Neuronal stem cell (in vitro differentiated cells): ENCODE measurements around the gene DNM1.

Experiments used
- DNase-seq: peaks from one replicate; pipeline ENCODE4 v3.0.0-alpha.2; 2013; ENCODE audit warnings: low spot score
- H2AFZ ChIP-seq: one replicate; pipeline ENCODE4 v1.6.1; 2013; ENCODE audit warnings: mild to moderate bottlenecking, low read length, inconsistent platforms
- H2AK5ac ChIP-seq: 2 replicates; pipeline ENCODE4 v1.6.1; 2013; ENCODE audit warnings: low read depth, mild to moderate bottlenecking, inconsistent platforms, low read length, moderate library complexity, mixed read lengths
- H2BK120ac ChIP-seq: 2 replicates; pipeline ENCODE4 v1.6.1; 2013; ENCODE audit warnings: low read depth, mild to moderate bottlenecking, inconsistent platforms, low read length, moderate library complexity, mixed read lengths
- H2BK12ac ChIP-seq: one replicate; pipeline ENCODE4 v1.6.1; 2013; ENCODE audit warnings: low read length, inconsistent platforms
- H2BK15ac ChIP-seq: 2 replicates; pipeline ENCODE4 v1.6.1; 2013; ENCODE audit warnings: mild to moderate bottlenecking, low read length, inconsistent platforms, mixed read lengths
- H2BK5ac ChIP-seq: one replicate; pipeline ENCODE4 v1.6.1; 2013; ENCODE audit warnings: inconsistent platforms, mild to moderate bottlenecking, low read length, moderate library complexity
- H3K14ac ChIP-seq: one replicate; pipeline ENCODE4 v1.6.1; 2013; ENCODE audit warnings: low read length, inconsistent platforms
- H3K18ac ChIP-seq: 2 replicates; pipeline ENCODE4 v1.6.1; 2013; ENCODE audit warnings: low read length, inconsistent platforms
- H3K23ac ChIP-seq: 2 replicates; pipeline ENCODE4 v1.6.1; 2013; ENCODE audit warnings: low read depth, mild to moderate bottlenecking, mixed read lengths, low read length, inconsistent platforms; ENCODE audit not compliant: poor library complexity
- H3K27ac ChIP-seq: replicated peaks from 3 replicates; pipeline ENCODE4 v1.5.1; 2013; ENCODE audit warnings: low read length, inconsistent platforms
- H3K27me3 ChIP-seq, 3 experiments: 2 replicates each; pipeline ENCODE4 v1.6.1; 2013; ENCODE audit warnings: low read length in 3 of 3, mild to moderate bottlenecking in 2 of 3, inconsistent platforms in 1 of 3, low read depth in 1 of 3, mixed read lengths in 1 of 3, moderate library complexity in 1 of 3; ENCODE audit not compliant: control insufficient read depth in 3 of 3, insufficient read depth in 3 of 3
- H3K36me3 ChIP-seq, 2 donors: replicated peaks in 1 of 2; 2 replicates each; pipeline ENCODE4 v1.6.1; 2013; ENCODE audit warnings: low read length in 2 of 2; ENCODE audit not compliant: control insufficient read depth in 2 of 2, insufficient read depth in 2 of 2
- H3K4ac ChIP-seq: 2 replicates; pipeline ENCODE4 v1.6.1; 2013; ENCODE audit warnings: inconsistent platforms, mild to moderate bottlenecking, low read length, moderate library complexity
- H3K4me1 ChIP-seq, 2 donors: 1 replicate in 1 of 2; 2 replicates in 1 of 2; pipeline ENCODE4 v1.6.1; 2013; ENCODE audit warnings: low read length in 2 of 2, low read depth in 1 of 2; ENCODE audit not compliant: control insufficient read depth in 2 of 2, insufficient read depth in 1 of 2
- H3K4me2 ChIP-seq: one replicate; pipeline ENCODE4 v1.6.1; 2013; ENCODE audit warnings: mild to moderate bottlenecking, low read length, inconsistent platforms; ENCODE audit not compliant: insufficient read depth, poor library complexity, severe bottlenecking
- H3K4me3 ChIP-seq, 2 donors: 2 replicates each; pipeline ENCODE4 v1.5.1; 2013; ENCODE audit warnings: low read length in 2 of 2, mild to moderate bottlenecking in 2 of 2, inconsistent platforms in 1 of 2, moderate library complexity in 1 of 2
- H3K79me1 ChIP-seq: one replicate; pipeline ENCODE4 v1.6.1; 2013; ENCODE audit warnings: low read depth, mild to moderate bottlenecking, inconsistent platforms, low read length, moderate library complexity
- H3K9ac ChIP-seq: one replicate; pipeline ENCODE4 v1.6.1; 2013; ENCODE audit warnings: mild to moderate bottlenecking, low read depth, low read length, inconsistent platforms; ENCODE audit not compliant: poor library complexity
- H3K9me3 ChIP-seq, 2 donors: replicated peaks in 1 of 2; 2 replicates each; pipeline versions ENCODE3 to v1.6.1; 2013; ENCODE audit warnings: low read length in 2 of 2, mild to moderate bottlenecking in 2 of 2, inconsistent platforms in 1 of 2, low read depth in 1 of 2, mixed read lengths in 1 of 2, moderate library complexity in 1 of 2; ENCODE audit not compliant: control insufficient read depth in 2 of 2, insufficient read depth in 1 of 2
- H4K8ac ChIP-seq: one replicate; pipeline ENCODE4 v1.6.1; 2013; ENCODE audit warnings: low read depth, mild to moderate bottlenecking, inconsistent platforms, low read length, moderate library complexity
- H4K91ac ChIP-seq: one replicate; pipeline ENCODE4 v1.6.1; 2013; ENCODE audit warnings: low read length, low read depth, mild to moderate bottlenecking, inconsistent platforms; ENCODE audit not compliant: poor library complexity
- WGBS, 2 donors: extraction: QIAGEN DNeasy Blood & Tissue Kit; methylation state at CpG; one replicate each; pipeline ENCODE4 v1.1.7; 2013; ENCODE audit warnings: missing lambda C conversion rate in 2 of 2, mixed read lengths in 1 of 2; ENCODE audit not compliant: insufficient read length in 2 of 2, insufficient replicate concordance in 1 of 2; ENCODE audit errors: extremely low coverage in 2 of 2; 5-methylcytosine and 5-hydroxymethylcytosine counted together

The DNM1 gene

DNA sequence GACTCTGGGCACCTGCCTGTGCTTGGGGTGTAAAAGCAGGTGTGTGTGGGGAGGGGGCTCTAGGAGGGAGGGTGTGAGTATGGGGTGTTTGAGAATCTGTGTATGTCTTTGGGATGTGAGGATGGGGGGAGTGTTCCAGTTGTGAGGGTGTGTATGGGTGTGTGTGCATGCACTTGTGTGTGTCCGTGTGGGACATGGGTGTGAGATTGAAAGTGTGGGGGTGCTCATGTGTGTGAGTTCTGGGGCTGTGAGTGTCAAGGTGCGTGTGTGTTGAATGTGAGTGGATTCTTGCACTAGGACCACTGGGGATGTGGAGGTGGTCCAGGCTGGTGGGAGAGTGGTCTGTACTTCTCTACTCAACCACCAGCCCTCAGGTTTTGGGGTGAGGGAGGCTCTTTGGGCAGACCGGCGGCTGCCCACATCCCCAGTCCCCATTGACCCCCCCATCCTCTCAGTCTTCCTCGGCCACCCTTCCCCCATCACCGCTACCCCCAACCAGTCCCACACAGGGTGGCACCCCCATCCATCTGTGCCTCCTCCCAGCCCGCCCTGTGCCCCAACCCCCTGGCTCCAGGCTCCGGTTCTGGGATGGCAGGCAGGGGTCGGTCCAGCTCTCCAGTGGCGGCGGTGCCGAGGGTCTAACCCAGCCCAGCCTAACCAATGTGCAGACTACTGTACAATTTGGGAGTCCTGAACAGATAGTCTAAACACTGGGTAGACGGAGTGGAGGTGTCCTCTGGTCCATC, 41.1 kb downstream of the DNM1 start:
- Histone ChIP-seq H3K4me2 (no peak overlapping the region), H3K4me3 (peak overlapping the region in 1 of 2 donors; percentile 5), H3K27ac (no peak overlapping the region), H3K9me3 (peaks cover 0 to 1% of the 10 kb centered on the region in 2 donors), H2BK5ac (no peak overlapping the region), H3K18ac (peak overlapping the region; percentile 83), H3K23ac (peak overlapping the region; percentile 75), H4K8ac (no peak overlapping the region), H2AFZ (peak overlapping the region; percentile 67), H2BK120ac (no peak overlapping the region), H3K79me1 (no peaks in the 10 kb centered on the region), H2AK5ac (peak overlapping the region; percentile 60), H3K9ac (peak overlapping the region; percentile 63), H2BK15ac (no peak overlapping the region), H3K36me3 (peaks cover 28 to 32% of the 10 kb centered on the region in 2 donors), H2BK12ac (no peak overlapping the region), H3K4me1 (peaks cover 15 to 25% of the 10 kb centered on the region in 2 donors), H3K14ac (no peak overlapping the region), H4K91ac (no peak overlapping the region), H3K27me3 (no peaks in the 10 kb centered on the region), H3K4ac (no peak overlapping the region)
- no CpG with 5 or more reads among the region's 13 CpGs for WGBS, 2 donors
- DNase-seq = no peak

DNA sequence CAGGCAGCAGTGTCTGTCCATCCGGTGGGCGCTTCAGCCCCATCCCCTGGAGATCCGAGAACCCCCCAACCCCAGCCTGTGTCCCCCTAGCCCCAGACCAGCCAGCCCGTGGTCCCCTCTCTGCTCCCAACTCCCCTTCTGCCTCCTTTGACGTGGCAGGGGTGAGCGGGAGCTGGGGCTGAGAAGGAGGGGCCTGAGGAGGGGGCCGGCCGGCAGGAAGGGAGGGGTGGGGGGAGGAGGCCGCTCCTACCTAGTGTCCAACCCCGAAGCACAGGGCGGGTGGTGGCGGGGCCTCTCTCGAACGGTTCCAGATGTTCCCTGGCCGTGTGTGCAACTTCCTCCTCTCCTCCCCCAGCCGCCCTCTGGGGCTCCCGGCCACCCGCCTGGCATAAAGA, 41.7 kb downstream of the DNM1 start:
- H4K91ac ChIP-seq = no peak overlapping the region
- peaks cover 15 to 25% of the 10 kb centered on the region in 2 donors for H3K4me1 ChIP-seq
- no peak overlapping the region for H3K4ac ChIP-seq
- no peaks in the 10 kb centered on the region for H3K79me1 ChIP-seq
- no peak overlapping the region for H3K4me3 ChIP-seq
- no peak overlapping the region for H3K23ac ChIP-seq
- peak overlapping the region; percentile 60 for H2AK5ac ChIP-seq
- H3K4me2 ChIP-seq = no peak overlapping the region
- WGBS, 2 donors = no CpG with 5 or more reads among the region's 18 CpGs
- H2BK15ac ChIP-seq = no peak overlapping the region
- H3K36me3 ChIP-seq = peaks cover 27 to 28% of the 10 kb centered on the region in 2 donors
- H3K27me3 ChIP-seq = peaks cover 0 to 3% (median 0%) of the 10 kb centered on the region in 3 experiments
- peak overlapping the region; percentile 67 for H2AFZ ChIP-seq
- no peak overlapping the region for H4K8ac ChIP-seq
- H2BK5ac ChIP-seq = no peak overlapping the region
- no peak overlapping the region for H3K18ac ChIP-seq
- H3K27ac ChIP-seq = no peak overlapping the region
- H2BK120ac ChIP-seq = no peak overlapping the region
- H2BK12ac ChIP-seq = no peak overlapping the region
- H3K9ac ChIP-seq = no peak overlapping the region
- DNase-seq = no peak
- H3K9me3 ChIP-seq = peaks cover 0 to 1% of the 10 kb centered on the region in 2 donors
- no peak overlapping the region for H3K14ac ChIP-seq

DNA sequence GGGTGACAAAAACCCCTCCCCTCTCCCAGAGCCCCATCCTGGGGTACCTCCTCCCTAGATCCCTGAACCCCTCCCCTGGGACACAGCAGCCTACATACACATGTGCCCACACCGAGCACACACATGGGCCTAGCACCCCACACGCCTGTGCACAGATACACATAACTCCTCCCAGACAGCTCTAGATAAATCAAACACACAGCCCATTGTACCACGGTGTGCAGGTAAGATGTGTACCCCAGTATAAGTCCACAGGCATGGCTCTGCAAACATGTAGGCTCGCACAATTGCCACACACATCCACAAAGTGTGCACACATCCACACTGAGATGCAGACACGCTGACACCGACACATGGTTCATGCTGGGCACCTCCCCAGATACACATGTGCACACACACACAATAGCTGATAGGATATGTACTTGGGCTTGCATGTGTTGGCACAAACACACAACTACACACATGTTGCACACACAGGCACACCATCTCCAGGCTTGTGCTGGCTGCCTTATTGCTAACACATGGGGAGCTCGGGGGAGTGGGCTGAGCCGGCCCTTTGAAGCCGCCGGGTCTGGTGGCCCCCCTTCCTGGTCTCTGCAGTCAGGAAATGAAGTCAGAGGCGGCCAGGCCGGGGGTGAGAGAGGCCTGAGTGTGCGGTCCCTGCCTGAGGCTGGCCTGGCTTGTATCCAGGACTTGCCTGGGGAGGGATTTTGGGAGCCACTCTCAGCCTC, 42.4 kb downstream of the DNM1 start:
- no peak overlapping the region for H3K27ac ChIP-seq
- WGBS, 2 donors = no CpG with 5 or more reads among the region's 13 CpGs
- peak overlapping the region; percentile 72 for H2AFZ ChIP-seq
- peaks cover 0 to 3% (median 0%) of the 10 kb centered on the region in 3 experiments for H3K27me3 ChIP-seq
- H3K4me1 ChIP-seq = peaks cover 17 to 25% of the 10 kb centered on the region in 2 donors
- H3K36me3 ChIP-seq = peaks cover 23 to 25% of the 10 kb centered on the region in 2 donors
- no peak overlapping the region for H3K23ac ChIP-seq
- H3K14ac ChIP-seq = no peak overlapping the region
- H3K9ac ChIP-seq = no peak overlapping the region
- H2AK5ac ChIP-seq = no peak overlapping the region
- peak overlapping the region in 1 of 2 donors; percentile 16 for H3K4me3 ChIP-seq
- no peak overlapping the region for H3K4me2 ChIP-seq
- H2BK12ac ChIP-seq = no peak overlapping the region
- no peak overlapping the region for H3K4ac ChIP-seq
- peaks cover 0 to 1% of the 10 kb centered on the region in 2 donors for H3K9me3 ChIP-seq
- no peak overlapping the region for H3K18ac ChIP-seq
- H4K8ac ChIP-seq = no peak overlapping the region
- H2BK120ac ChIP-seq = no peak overlapping the region
- no peaks in the 10 kb centered on the region for H3K79me1 ChIP-seq
- DNase-seq = no peak
- no peak overlapping the region for H2BK5ac ChIP-seq
- H4K91ac ChIP-seq = no peak overlapping the region
- no peak overlapping the region for H2BK15ac ChIP-seq

DNA sequence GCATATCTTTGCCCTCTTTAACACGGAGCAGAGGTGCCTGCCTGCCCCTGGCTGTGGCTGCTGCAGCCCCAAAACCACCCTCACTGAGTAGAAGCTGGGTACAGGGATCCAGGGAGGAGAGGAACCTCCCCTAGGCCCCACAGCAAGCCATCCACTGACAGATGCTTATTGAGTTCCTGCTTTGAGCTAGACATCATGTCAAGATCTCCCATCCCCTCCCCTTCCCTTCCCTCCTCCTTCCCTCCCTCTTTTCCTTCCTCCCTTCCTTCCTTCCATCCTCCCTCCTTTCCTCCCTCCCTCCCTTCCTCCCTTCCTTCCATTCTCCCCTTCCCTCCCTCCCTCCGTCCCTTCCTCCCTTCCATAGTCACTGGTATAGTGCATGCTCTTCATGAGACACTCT, 43.3 kb downstream of the DNM1 start:
- no peak overlapping the region for H3K27ac ChIP-seq
- no peak overlapping the region for H4K91ac ChIP-seq
- H2AFZ ChIP-seq = peak overlapping the region; percentile 72
- H3K27me3 ChIP-seq = peaks cover 0 to 3% (median 0%) of the 10 kb centered on the region in 3 experiments
- H3K18ac ChIP-seq = no peak overlapping the region
- H3K23ac ChIP-seq = no peak overlapping the region
- DNase-seq = no peak
- H3K4ac ChIP-seq = no peak overlapping the region
- no peak overlapping the region for H3K4me3 ChIP-seq
- H3K36me3 ChIP-seq = peaks cover 19 to 21% of the 10 kb centered on the region in 2 donors
- H2AK5ac ChIP-seq = peak overlapping the region; percentile 93
- peaks cover 0 to 1% of the 10 kb centered on the region in 2 donors for H3K9me3 ChIP-seq
- peaks cover 24 to 25% of the 10 kb centered on the region in 2 donors for H3K4me1 ChIP-seq
- no peak overlapping the region for H2BK120ac ChIP-seq
- H3K14ac ChIP-seq = no peak overlapping the region
- H3K79me1 ChIP-seq = no peaks in the 10 kb centered on the region
- no peak overlapping the region for H3K9ac ChIP-seq
- WGBS, 2 donors = no CpG with 5 or more reads among the region's 2 CpGs
- no peak overlapping the region for H3K4me2 ChIP-seq
- H2BK5ac ChIP-seq = no peak overlapping the region
- no peak overlapping the region for H4K8ac ChIP-seq
- H2BK12ac ChIP-seq = no peak overlapping the region
- no peak overlapping the region for H2BK15ac ChIP-seq
